HG03354 (cell line): ENCODE data around the gene RSPRY1.
A peak's percentile ranks its signal among the peaks of the same experiment; 100 is the strongest.
"Not testable (repeated sequence)": the region's sequence is repeated elsewhere in the genome, so short reads cannot be mapped to it uniquely, and the experiment has no call there.

Source experiments
- ATAC-seq: cut with Tn5 transposase; IDR thresholded peaks from one replicate; pipeline ENCODE4 v1.9.1; 2021; ENCODE audit warnings: mild to moderate bottlenecking; ENCODE audit not compliant: unreplicated experiment, poor library complexity, severe bottlenecking

Gene RSPRY1

DNA sequence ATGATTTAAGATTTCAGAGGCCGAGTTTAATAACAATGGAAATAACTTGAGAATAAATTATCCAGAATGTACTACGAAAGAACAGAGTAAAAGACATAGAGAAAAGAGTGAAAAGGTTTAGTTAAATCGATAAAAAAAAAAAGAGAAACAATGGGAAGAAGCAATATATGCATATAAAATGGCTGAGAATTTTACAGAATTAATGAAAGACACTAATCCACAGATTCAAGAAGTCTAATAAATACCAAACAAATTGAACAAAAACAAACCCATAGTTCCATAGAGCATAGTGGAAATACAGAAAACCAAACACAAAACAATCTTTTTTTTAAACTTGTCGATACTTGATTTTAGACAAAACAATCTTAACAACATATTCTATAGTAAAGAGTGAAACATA lies 2.0 kb upstream of the RSPRY1 start:
- no peak for ATAC-seq

DNA sequence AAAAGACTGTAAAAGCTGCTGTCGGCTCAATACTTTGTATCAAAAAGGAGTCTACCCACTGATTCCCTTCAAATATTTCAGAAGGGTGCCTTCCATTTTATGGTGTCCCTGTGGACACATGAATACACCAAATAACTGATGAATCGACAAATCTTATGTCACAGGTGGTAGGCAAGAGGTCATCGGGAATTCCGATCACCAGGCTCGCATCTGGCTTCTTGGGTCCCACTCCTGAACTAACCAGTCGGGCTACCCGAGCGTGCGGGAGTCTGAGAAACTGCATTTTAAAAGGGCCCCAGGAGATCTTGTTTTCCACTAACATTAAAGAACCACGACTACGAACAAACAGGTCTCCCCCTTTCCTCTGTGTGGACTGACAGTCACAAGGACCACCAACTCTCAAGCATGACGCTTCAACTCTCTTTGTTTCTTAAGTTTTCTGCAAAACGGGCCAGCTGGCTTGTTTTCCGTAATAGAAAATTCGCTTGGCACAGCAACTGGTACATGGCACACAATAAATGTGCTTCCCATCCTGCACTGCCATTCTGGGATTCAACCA lies 1.2 kb upstream of the RSPRY1 start:
- no peak for ATAC-seq

DNA sequence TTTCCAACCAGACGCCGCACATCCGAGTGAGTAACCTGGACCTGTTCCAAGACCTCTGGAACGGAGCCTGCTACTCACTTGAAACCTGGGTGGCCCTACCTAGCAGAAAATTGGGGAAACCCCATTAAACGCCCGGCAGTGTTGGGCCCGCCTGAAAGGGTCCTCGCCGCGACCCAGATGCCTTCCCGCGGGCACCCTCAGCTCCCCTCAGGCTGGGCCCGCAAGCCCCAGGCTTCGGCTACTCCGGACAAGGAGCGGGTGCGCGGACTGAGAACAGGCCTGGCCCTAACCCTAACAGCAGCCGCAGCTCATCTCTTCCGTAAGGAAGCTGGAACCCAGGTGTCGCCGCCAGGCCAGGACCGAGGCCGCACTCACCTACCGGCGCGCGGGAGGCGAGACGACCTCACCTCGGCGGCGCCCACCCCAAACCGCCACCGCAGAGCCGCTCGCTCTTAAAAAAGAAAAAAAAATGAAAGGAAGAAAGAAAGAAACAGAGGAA lies 634 bp upstream of the RSPRY1 start:
- peak; percentile 45 for ATAC-seq

DNA sequence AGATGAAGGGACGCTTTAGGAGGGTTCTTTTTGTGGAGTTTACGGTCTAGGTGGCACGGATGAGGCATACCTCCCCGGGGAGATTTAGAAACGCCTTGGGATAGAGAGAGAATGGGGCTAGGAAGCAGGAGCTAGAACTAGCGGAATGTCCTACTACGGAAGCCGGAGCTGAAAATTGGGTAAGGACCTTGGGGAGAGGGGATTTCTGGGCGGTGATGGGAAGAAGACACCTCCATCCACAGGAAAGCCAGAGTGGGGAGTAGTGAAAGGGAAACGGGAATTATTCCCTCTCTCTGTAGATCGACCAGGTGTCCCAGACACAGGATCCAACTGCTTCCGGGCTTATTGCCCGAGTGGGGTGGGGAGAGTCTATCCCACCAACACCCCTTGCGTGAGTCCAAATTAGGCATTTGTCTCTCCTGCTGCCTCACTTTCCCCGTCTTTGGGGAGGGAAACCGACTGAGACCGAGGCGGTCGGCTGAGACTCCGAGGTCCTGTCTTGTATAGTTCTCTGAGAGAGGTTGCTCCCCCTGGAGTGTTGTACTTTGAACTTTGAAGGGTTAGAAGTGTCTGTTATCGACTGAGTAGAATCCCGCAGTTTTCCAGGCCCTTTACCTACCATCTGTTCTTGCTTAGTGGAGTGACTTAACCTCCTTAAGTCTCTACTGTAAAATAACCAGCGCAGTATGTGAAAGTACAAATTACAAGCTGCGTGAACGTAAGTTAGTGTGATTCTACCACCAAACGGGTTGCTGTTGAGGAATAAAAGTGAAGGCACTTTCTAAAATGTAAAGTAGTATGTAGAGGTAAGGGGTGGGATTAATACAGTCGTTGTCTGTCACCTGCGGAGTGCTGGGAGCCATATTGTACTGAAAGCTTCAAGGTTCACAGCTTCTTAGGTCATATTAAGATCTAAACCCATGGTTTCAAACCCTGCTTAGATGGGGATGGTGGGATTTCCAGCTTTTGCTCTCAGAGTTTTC lies 1.0 kb downstream of the RSPRY1 start:
- ATAC-seq = no peak

DNA sequence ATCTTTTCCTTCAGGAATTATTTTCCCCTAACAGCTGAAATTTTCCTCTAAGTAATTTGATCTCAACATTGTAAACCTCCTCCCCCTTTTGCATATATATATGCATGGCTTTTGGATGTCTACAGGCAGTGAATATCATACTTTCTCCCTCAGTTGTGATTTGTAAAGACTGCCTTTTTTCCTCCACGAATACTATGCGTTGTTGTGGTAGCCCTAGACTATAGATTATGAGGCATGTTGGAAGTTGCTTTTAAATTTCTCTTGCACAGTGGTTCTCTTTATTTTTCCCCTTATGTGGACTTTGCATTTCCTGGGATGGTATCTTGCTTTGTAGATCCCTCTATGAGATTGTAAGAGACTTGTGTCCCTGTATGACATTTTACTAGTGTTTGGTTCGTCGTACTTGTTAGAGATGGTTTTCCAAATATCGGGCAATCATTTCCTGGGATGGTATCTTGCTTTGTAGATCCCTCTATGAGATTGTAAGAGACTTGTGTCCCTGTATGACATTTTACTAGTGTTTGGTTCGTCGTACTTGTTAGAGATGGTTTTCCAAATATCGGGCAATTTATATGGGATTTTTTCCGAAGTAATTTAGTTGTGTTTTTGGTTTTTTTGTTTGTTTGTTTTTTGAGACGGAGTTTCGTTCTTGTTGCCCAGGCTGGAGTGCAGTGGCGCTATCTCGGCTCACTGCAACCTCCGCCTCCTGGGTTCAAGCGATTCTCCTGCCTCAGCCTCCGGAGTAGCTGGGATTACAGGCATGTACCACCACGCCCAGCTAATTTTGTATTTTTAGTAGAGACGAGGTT lies 2.0 kb downstream of the RSPRY1 start:
- not testable (repeated sequence) for ATAC-seq

DNA sequence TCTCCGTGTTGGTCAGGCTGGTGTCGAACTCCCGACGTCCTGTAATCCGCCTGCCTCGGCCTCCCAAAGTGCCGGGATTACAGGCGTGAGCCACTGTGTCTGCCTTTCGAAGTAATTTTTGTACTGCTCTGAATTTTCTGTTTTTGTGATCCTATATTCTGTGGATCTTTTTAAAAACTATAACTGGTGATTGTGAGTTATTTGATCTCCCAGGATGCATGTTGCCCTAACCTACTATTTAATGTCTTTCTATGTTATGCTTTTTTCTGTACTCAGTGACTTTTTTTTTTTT lies 2.5 kb downstream of the RSPRY1 start:
- ATAC-seq = no peak

DNA sequence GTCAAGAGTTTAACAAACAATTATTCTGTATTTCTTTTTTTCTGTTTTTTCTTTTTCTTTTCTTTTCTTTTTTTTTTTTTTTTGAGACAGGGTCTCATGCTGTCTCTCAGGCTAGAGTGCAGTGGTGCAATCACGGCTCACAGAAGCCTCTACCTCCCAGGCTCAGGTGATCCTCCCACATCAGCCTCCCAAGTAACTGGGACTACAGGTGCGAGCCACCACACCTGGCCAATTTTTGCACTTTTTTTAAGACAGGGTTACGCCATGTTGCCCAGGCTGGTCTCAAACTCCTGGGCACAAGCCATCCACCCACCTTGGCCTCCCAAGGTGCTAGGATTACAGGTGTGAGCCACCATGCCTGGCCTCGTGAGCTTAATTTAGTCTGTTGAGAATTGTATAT lies 3.4 kb downstream of the RSPRY1 start:
- not testable (repeated sequence) for ATAC-seq

DNA sequence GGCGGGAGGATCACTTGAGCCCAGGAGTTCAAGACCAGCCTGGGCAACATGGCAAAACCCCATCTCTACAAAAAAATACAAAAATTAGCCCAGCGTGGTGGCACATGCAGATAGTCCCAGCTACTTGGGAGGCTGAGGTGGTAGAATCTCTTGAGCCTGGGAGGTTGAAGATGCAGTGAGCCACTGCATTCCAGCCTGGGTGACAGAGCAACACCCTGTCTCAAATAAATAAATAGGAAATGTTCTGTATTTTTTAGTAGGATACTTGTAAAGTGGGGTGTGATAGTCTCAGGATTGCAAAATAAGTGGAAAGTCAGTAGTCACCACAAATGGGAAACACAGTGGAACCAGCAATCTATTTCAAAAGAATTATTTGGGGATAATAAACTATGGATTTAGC lies 4.0 kb downstream of the RSPRY1 start:
- no peak for ATAC-seq

DNA sequence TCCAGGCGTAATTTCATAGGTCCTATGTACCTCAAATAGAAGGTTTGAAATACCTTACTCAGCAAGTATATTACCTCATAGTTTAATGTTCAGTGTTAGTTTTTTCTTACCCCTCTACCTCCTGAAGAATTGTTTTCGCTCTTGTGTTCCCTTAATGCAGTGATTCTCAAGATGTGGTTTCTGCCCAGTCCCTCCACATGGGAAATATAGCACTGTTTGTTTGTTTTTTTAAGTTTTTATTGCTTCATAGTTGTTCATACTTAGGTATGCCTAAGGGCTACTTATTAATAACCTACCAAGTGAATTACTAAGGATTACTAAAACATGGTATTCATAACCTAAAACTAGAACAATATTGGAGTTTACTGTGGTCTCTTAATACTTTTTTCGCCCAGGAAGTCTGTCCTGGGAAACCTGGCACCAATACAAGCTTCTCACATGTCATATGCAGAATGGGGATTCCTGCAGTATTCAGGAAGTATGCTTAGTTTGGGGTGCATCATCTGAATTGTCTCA lies 5.0 kb downstream of the RSPRY1 start:
- ATAC-seq = no peak

DNA sequence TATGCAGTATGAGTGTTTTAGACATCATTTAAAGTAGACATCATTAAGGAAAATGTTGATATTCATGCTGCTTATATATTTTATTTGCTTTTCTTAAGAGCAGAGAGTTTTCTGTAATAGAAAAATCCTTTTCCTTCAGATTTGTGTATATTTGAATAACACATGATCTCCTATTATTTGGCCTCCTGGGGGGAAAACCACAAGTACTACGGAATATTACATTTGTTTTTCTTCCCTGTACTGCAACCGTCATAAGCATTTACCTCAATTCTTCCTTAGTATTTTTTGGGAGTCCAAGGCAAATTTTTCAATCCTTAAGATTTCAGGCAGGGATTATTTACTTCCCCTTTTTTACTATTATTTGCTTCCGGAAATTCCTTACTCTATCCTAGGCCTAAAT lies 6.0 kb downstream of the RSPRY1 start:
- ATAC-seq = no peak

DNA sequence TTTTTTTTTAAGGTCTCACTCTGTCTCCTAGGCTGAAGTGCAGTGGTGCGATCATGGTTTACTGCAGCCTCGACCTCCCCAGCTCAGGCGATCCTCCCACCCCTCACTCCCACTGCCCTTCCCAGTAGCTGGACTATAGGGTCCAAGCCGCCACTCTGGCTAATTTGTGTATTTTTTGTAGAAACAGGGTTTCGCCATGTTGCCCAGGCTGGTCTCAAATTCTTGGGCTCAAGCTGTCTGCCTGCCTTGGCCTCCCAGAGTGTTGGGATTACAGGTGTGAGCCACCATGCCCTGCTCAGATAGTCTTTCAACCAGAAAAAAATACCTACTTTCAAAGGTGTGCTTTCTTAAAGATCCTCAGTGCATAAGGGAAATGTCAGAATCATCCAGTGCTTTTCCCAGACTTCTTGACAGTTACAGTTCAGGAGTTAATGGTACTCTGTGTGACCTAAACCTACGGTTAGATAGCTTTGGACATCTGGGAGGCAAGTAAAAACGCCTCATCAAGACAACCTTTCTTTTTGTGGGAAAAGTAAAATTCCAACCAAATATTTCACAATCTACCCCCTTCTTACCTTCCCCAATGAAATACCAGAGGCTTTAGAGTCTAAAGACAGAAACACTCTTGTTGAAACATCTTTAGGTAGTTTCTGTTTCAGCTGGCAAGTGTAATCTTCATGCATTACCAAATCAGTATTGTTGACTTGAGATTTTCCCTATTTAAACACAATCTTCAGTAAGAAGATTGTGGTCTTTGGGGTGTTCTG lies 6.8 kb downstream of the RSPRY1 start:
- no peak for ATAC-seq

DNA sequence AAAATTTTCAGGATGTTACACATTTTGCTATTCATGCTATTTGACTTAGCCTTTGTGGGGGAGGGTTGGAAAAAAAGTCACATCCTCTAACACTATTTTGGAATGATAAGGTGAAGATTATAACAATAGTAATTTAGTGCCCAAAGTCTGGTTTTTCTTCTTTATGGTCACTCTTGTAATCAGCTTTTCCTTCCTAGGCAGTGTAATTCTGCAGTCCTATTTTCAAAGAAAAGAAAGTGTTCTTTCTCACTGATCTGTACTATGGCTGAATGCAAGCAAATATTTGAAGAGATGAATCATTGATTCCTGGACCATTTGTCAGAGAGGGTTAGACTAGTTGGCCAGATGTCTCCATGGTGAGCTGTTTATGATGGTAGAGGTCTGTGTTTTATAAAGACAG lies 8.4 kb downstream of the RSPRY1 start:
- no peak for ATAC-seq

DNA sequence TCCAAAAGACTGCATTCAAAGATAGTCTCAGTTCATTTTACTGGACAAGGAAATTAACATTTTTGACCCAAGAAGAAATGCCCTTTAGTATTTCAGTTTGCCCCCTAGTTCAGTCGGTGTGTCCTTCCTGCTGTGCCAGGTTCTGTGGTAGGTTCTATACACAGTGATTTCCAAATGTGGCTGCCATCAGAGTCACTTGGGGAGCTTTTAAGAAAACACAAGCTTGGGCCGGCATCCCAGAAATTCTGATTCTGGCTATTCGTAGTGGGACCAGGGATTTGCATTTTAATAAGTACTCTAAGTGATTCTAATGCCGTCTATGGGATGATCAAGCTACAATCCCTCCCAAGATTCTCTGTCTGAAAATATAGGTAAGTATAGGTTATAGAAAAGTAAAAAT lies 10.2 kb downstream of the RSPRY1 start:
- ATAC-seq = no peak

DNA sequence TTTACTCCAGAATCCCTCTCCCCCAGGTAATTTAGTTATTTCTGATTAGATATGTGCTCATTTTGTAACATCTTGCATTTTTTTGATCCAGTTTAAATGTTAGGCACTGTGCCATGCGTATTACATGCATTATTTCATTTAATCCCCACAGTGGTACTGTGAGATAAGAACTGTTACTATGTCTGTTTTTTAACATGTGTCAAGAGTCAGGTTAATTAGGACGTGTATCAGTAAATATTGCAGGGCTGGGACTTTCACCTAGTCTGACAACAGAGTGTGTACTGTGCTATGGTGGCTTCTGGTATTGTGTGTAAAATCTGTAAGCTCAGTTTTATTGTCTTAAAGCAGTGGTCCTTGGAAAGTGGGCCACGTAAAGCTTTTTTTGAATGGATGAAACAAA lies 10.6 kb downstream of the RSPRY1 start:
- no peak for ATAC-seq

DNA sequence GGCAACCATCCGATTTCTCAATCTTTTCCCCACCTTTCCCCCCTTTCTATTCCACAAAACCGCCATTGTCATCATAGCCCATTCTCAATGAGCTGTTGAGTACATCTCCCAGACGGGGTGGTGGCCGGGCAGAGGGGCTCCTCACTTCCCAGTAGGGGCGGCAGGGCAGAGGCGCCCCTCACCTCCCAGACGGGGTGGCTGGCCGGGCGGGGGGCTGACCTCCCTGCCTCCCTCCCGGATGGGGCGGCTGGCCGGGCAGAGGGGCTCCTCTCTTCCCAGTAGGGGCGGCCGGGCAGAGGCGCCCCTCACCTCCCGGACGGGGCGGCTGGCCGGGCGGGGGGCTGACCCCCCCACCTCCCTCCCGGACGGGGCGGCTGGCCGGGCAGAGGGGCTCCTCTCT lies 14.2 kb downstream of the RSPRY1 start:
- not testable (repeated sequence) for ATAC-seq

DNA sequence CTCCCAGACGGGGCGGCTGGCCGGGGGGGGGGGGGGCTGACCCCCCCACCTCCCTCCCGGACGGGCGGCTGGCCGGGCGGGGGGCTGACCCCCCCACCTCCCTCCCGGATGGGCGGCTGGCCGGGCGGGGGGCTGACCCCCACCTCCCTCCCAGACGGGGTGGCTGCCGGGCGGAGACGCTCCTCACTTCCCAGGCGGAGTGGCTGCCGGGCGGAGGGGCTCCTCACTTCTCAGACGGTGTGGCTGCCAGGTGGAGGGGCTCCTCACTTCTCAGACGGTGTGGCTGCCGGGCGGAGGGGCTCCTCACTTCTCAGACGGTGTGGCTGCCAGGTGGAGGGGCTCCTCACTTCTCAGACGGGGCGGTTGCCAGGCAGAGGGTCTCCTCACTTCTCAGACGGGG lies 14.8 kb downstream of the RSPRY1 start:
- not testable (repeated sequence) for ATAC-seq

DNA sequence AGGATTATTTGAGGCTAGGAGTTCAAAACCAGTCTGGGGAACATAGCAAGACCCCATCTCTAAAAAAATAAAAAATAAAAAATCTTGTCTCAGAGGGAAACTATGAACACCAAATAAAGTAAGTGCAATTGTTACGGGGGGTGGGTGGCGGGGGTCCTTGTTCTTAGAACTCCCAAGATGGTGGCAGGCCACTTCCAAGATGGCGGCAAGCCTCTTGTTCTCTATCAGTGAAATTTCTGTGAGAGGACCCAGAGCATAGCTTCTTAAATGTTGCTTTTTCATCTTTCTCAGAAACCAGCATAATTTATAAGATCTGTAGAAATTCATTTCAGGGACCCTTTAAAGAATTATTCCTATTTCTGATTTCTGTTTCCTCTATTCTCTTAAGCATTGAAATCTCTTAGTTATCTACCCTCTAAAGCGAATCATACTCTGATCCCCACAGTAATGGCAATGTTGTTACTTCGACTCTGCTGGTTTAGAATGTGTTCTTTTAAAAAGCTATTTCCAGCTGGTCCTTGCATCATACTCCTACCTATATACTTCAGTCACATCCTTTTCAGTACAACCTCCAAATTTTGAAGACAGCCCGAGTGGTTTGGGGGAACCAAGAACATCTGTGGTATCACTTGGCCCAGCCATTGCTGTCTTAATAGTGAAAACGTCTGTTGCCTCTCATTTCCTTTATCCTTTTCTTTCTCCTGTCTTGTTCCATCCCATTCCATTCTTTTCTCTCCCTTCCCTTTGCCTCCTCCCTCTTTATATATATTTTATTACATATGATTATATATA lies 16.2 kb downstream of the RSPRY1 start:
- ATAC-seq = no peak

DNA sequence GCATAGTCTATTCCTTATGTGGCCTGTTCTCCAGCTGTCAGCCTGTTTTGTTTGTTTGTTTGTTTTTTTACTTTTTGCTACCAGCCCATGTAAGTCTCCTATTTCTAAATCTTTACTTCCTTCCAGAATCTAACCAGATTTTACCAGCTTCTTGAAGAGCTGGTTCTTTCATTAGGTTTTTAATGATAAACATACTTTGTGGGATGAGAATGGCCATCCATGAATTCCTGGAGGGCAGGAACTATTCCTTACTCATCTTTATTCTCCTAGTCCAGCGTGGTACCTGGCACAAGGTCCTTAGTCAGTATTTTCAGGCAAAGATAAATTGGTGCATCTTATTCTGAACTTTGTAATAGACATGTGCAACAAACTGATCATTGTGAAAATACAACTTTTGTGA lies 17.3 kb downstream of the RSPRY1 start:
- no peak for ATAC-seq

DNA sequence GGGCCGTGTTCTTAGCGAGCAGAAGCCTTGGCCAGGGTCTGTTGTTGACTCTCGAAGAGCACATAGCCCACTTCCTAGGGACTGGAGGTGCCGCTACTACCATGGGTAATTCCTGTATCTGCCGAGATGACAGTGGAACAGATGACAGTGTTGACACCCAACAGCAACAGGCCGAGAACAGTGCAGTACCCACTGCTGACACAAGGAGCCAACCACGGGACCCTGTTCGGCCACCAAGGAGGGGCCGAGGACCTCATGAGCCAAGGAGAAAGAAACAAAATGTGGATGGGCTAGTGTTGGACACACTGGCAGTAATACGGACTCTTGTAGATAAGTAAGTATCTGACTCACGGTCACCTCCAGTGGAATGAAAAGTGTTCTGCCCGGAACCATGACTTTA lies 18.5 kb downstream of the RSPRY1 start:
- no peak for ATAC-seq
